ENCODE results near the gene CD9. TPM values are rescaled to one million over a fixed set of nuclear protein-coding genes. Genes with fewer than 3 reads are reported as not detected.

The CD9 gene
- polyA plus RNA-seq, 3 donors = 7.6 to 323 (median 7.7) TPM

- intact Hi-C loops (cut with micrococcal nuclease) = no loop called here
- TF ChIP-seq CTCF (IDR thresholded peaks at IDR 0.05) = no peak
- Histone ChIP-seq H3K36me3 (replicated peaks in 1 of 2; ENCODE audit: control insufficient read depth in 1 of 2, insufficient read depth in 2 of 2, low read length in 2 of 2) (no peaks in the 10 kb centered on the region), H3K9me3 (replicated peaks in 1 of 2; ENCODE audit: control insufficient read depth in 1 of 2, insufficient read depth in 1 of 2, low read length in 2 of 2) (peaks cover 0 to 4% of the 10 kb centered on the region in 2 donors), H2AFZ (ENCODE audit: insufficient read depth, low read depth, low read length, poor library complexity, severe bottlenecking) (no peak overlapping the region), H3K4me3 (replicated peaks in 1 of 3; ENCODE audit: low read depth in 2 of 3, low read length in 3 of 3) (no peak overlapping the region), H3K27me3 (ENCODE audit: control insufficient read depth in 2 of 2, insufficient read depth in 2 of 2, low read length in 2 of 2) (peaks cover 33 to 50% of the 10 kb centered on the region in 2 donors), H3K4me1 (ENCODE audit: control insufficient read depth in 1 of 2, insufficient read depth in 2 of 2, low read length in 2 of 2) (peaks cover 19 to 22% of the 10 kb centered on the region in 2 donors), H4K20me1 (ENCODE audit: insufficient read depth, low read length) (no peaks in the 10 kb centered on the region), H3K27ac (ENCODE audit: low read depth in 1 of 2, low read length in 2 of 2) (no peak overlapping the region), H3K79me2 (ENCODE audit: insufficient read depth, low read length) (no peaks in the 10 kb centered on the region), H3K9ac (ENCODE audit: insufficient read depth, low read length, poor library complexity, severe bottlenecking) (no peak overlapping the region), H3K4me2 (replicated peaks; ENCODE audit: extremely low read depth, low read length, poor library complexity, severe bottlenecking) (no peak overlapping the region)
- H3K27me3 Mint-ChIP-seq (ENCODE audit: low read depth in 3 of 3) = peaks cover 53 to 71% (median 55%) of the 10 kb centered on the region in 3 donors
- no peak for DNase-seq
- H3K4me3 Mint-ChIP-seq = peak overlapping the region; percentile 81 to 84
- H3K4me1 Mint-ChIP-seq = peaks cover 46% of the 10 kb centered on the region
- H3K9me3 Mint-ChIP-seq = peaks cover 0 to 11% (median 4%) of the 10 kb centered on the region in 7 donors
- 97% methylated on average over 5 of the region's 6 CpGs for WGBS (ENCODE audit: insufficient coverage)
- peak overlapping the region in 1 of 7 donors; percentile 4 for H3K27ac Mint-ChIP-seq
- peaks cover 0 to 36% of the 10 kb centered on the region in 2 donors for H3K36me3 Mint-ChIP-seq
These were observed 2.1 kb downstream of the CD9 start for GRCh38 chr12:6202304-6202703.

- Histone ChIP-seq H3K4me3 (replicated peaks in 1 of 3; ENCODE audit: low read depth in 2 of 3, low read length in 3 of 3) (no peak overlapping the region), H3K4me1 (ENCODE audit: control insufficient read depth in 1 of 2, insufficient read depth in 2 of 2, low read length in 2 of 2) (peaks cover 19 to 22% of the 10 kb centered on the region in 2 donors), H2AFZ (ENCODE audit: insufficient read depth, low read depth, low read length, poor library complexity, severe bottlenecking) (no peak overlapping the region), H3K9me3 (replicated peaks in 1 of 2; ENCODE audit: control insufficient read depth in 1 of 2, insufficient read depth in 1 of 2, low read length in 2 of 2) (peaks cover 0 to 4% of the 10 kb centered on the region in 2 donors), H3K36me3 (replicated peaks in 1 of 2; ENCODE audit: control insufficient read depth in 1 of 2, insufficient read depth in 2 of 2, low read length in 2 of 2) (no peaks in the 10 kb centered on the region), H3K79me2 (ENCODE audit: insufficient read depth, low read length) (no peaks in the 10 kb centered on the region), H3K27me3 (ENCODE audit: control insufficient read depth in 2 of 2, insufficient read depth in 2 of 2, low read length in 2 of 2) (peaks cover 33 to 50% of the 10 kb centered on the region in 2 donors), H3K27ac (ENCODE audit: low read depth in 1 of 2, low read length in 2 of 2) (no peak overlapping the region), H3K9ac (ENCODE audit: insufficient read depth, low read length, poor library complexity, severe bottlenecking) (no peak overlapping the region), H3K4me2 (replicated peaks; ENCODE audit: extremely low read depth, low read length, poor library complexity, severe bottlenecking) (no peak overlapping the region), H4K20me1 (ENCODE audit: insufficient read depth, low read length) (no peaks in the 10 kb centered on the region)
- no peak for DNase-seq
- H3K9me3 Mint-ChIP-seq = peaks cover 0 to 11% (median 4%) of the 10 kb centered on the region in 7 donors
- intact Hi-C loops (cut with micrococcal nuclease) = no loop called here
- peaks cover 0 to 35% of the 10 kb centered on the region in 2 donors for H3K36me3 Mint-ChIP-seq
- peak overlapping the region in 1 of 2 donors; percentile 84 for H3K4me3 Mint-ChIP-seq
- peaks cover 54 to 72% (median 54%) of the 10 kb centered on the region in 3 donors for H3K27me3 Mint-ChIP-seq (ENCODE audit: low read depth in 3 of 3)
- H3K27ac Mint-ChIP-seq = peak overlapping the region in 1 of 7 donors; percentile 37
- WGBS (ENCODE audit: insufficient coverage) = 79% methylated on average over 2 of the region's 3 CpGs
- no peak for TF ChIP-seq CTCF (IDR thresholded peaks at IDR 0.05)
- peaks cover 46% of the 10 kb centered on the region for H3K4me1 Mint-ChIP-seq
These were observed 2.6 kb downstream of the CD9 start for GRCh38 chr12:6202846-6203245.

Data from CD14-positive monocyte (primary cell).